Choroid plexus epithelial cell (primary cell): ENCODE results near the gene TREM1.

Experiments used
- DNase-seq: peaks from one replicate; pipeline ENCODE4 v3.0.0-alpha.2; 2010; ENCODE audit warnings: low read depth
- H3K4me3 ChIP-seq: 2 replicates; pipeline ENCODE4 v1.5.1; 2011; ENCODE audit warnings: low read depth, mild to moderate bottlenecking, control low read depth, low read length, moderate library complexity
- CTCF ChIP-seq: conservative IDR thresholded peaks from 2 replicates; pipeline ENCODE4 v1.5.1; 2011; ENCODE audit warnings: low read depth, mild to moderate bottlenecking, control low read depth, inconsistent platforms, low read length, moderate library complexity

TREM1 gene

GRCh38 chr6:41331401-41332150 is 45.1 kb upstream of the TREM1 start:
- H3K4me3 ChIP-seq, result no peak overlapping the region
- TF ChIP-seq CTCF, result no peak
- DNase-seq, result no peak

- no peak overlapping the region for H3K4me3 ChIP-seq
- no peak for DNase-seq
- TF ChIP-seq CTCF, result no peak
Observed at GRCh38 chr6:41327177-41327576, 40.7 kb upstream of the TREM1 start.

- H3K4me3 ChIP-seq, result no peak overlapping the region
- no peak for TF ChIP-seq CTCF
- DNase-seq, result no peak
Observed at GRCh38 chr6:41326092-41326491, 39.6 kb upstream of the TREM1 start.

GRCh38 chr6:41325446-41326066 is 39.1 kb upstream of the TREM1 start:
- TF ChIP-seq CTCF, result no peak
- no peak for DNase-seq
- no peak overlapping the region for H3K4me3 ChIP-seq

GRCh38 chr6:41321183-41321582 is 34.7 kb upstream of the TREM1 start:
- no peak overlapping the region for H3K4me3 ChIP-seq
- no peak for DNase-seq
- TF ChIP-seq CTCF, result no peak

GRCh38 chr6:41318654-41319565 is 32.4 kb upstream of the TREM1 start:
- H3K4me3 ChIP-seq, result peak overlapping the region; percentile 55
- DNase-seq, result peak; percentile 88
- TF ChIP-seq CTCF, result peak; percentile 99
